SK-N-MC (cell line): ENCODE measurements around the gene BCAS1.

ENCODE experiments used
- EZH2 ChIP-seq: fragments of 200-600 bp; sonication (generic); IDR thresholded peaks from one replicate; pipeline ENCODE4 v1.6.1; 2017; ENCODE audit warnings: antibody characterized with exemption
- FOXP2 ChIP-seq: optimal IDR thresholded peaks from 2 replicates; pipeline ENCODE3; 2011; ENCODE audit warnings: mild to moderate bottlenecking, moderate library complexity; ENCODE audit not compliant: insufficient read depth; ENCODE audit errors: extremely low read length, control extremely low read depth
- POLR2AphosphoS5 ChIP-seq: IDR thresholded peaks from 2 replicates; pipeline ENCODE4 v1.6.1; 2012; ENCODE audit warnings: mild to moderate bottlenecking, low read depth, low read length, borderline replicate concordance

GRCh38 chr20:53963635-53964034 is 106.8 kb downstream of the BCAS1 start:
- TF ChIP-seq POLR2AphosphoS5 (no peak), EZH2 (no peak), FOXP2 (no peak)
